Loucy (cell line): Measurements from ENCODE around the gene ZNF407.

ENCODE experiments used
- H2AFZ ChIP-seq: fragments of 200-600 bp; sonication (generic); 2 replicates; pipeline ENCODE4 v1.6.0; 2016; ENCODE audit warnings: antibody characterized with exemption, mild to moderate bottlenecking, low read length, moderate library complexity
- H3F3A ChIP-seq: fragments of 200-600 bp; 2 replicates; pipeline ENCODE4 v1.6.0; 2016; ENCODE audit warnings: antibody characterized with exemption, low read depth, mild to moderate bottlenecking
- H3K27me3 ChIP-seq: fragments of 200-600 bp; sonication (generic); 2 replicates; pipeline ENCODE4 v1.6.1; 2014; ENCODE audit warnings: low read length, mild to moderate bottlenecking; ENCODE audit not compliant: insufficient read depth, poor library complexity, severe bottlenecking
- H3K36me3 ChIP-seq: fragments of 200-600 bp; sonication (generic); 2 replicates; pipeline ENCODE4 v1.6.1; 2016; ENCODE audit warnings: low read length; ENCODE audit not compliant: insufficient read depth
- H3K4me1 ChIP-seq: fragments of 200-600 bp; sonication (generic); 2 replicates; pipeline ENCODE4 v1.5.1; 2014; ENCODE audit warnings: low read length, mild to moderate bottlenecking; ENCODE audit not compliant: insufficient read depth, poor library complexity, severe bottlenecking
- H3K4me2 ChIP-seq: fragments of 200-600 bp; sonication (generic); 2 replicates; pipeline ENCODE4 v1.6.0; 2014; ENCODE audit warnings: antibody characterized with exemption, low read length, low read depth, mild to moderate bottlenecking; ENCODE audit not compliant: poor library complexity, severe bottlenecking
- H3K4me3 ChIP-seq: fragments of 200-600 bp; sonication (generic); 2 replicates; pipeline ENCODE4 v1.5.1; 2014; ENCODE audit warnings: low read length, mild to moderate bottlenecking, mixed read lengths; ENCODE audit not compliant: poor library complexity, severe bottlenecking
- H3K79me2 ChIP-seq: fragments of 200-600 bp; sonication (generic); 2 replicates; pipeline ENCODE4 v1.6.1; 2014; ENCODE audit warnings: low read length; ENCODE audit not compliant: insufficient read depth
- H3K9ac ChIP-seq: fragments of 200-600 bp; sonication (generic); 2 replicates; pipeline ENCODE4 v1.6.0; 2014; ENCODE audit warnings: mild to moderate bottlenecking, low read depth, low read length, moderate library complexity; ENCODE audit not compliant: poor library complexity, severe bottlenecking
- H3K9me2 ChIP-seq: fragments of 200-600 bp; sonication (generic); replicated peaks from 2 replicates; pipeline ENCODE4 v1.6.1; 2016; ENCODE audit warnings: low read depth, low read length, mixed read lengths
- H3K9me3 ChIP-seq: fragments of 200-600 bp; sonication (generic); 2 replicates; pipeline ENCODE4 v1.6.1; 2014; ENCODE audit warnings: mild to moderate bottlenecking, antibody characterized with exemption, low read length, low read depth; ENCODE audit not compliant: insufficient read depth
- H4K20me1 ChIP-seq: fragments of 200-600 bp; sonication (generic); 2 replicates; pipeline ENCODE4 v1.6.0; 2014; ENCODE audit warnings: antibody characterized with exemption, low read length, mild to moderate bottlenecking; ENCODE audit not compliant: insufficient read depth, poor library complexity, severe bottlenecking
- EZH2phosphoT487 ChIP-seq: fragments of 200-600 bp; IDR thresholded peaks from 2 replicates; pipeline ENCODE4 v1.6.1; 2018; ENCODE audit warnings: antibody characterized with exemption, mild to moderate bottlenecking, moderate library complexity, borderline replicate concordance
- TF ChIP-seq, protein P1 (sequence below): fragments of 200-600 bp; sonication (generic); conservative IDR thresholded peaks from 2 replicates; pipeline ENCODE4 v1.5.1; 2014; ENCODE audit warnings: mild to moderate bottlenecking, antibody characterized with exemption, low read length

ZNF407 gene

DNA sequence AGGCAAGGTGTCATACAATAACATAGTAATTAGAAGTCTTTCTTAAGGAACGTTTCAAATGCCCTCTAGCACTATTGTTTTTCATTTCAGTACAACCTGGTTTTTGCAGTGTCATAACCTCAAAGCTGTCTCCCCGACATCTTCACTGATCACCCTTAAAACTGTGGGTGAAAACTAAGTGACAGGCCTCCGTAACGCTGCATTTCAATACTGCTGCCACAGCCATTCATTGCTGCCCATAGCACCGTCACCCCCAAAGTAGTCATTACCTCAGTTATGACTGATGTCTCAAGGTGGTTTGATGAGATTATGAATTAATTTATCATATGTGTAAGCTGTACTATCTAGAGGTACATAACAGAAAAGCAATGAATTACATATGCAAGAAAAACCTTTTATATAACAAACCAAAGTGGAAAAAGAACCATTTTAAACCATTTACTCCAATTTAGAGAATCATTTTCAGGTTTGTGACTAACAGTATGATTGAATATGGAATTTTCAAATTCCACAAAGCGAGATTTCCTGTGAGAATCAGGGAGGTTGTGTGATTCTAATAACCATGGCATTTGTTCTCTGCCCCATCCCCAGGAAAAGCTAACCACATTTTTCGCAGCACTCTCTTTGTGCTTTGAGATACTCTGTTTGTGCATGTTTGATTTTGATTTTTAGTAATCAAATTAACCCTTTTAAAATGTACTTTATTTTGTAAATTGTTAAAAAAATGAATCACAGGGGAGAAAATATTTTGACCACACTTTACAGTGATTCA, 348.3 kb downstream of the ZNF407 start:
- H2AFZ ChIP-seq = no peak overlapping the region
- no peaks in the 10 kb centered on the region for H3K9me3 ChIP-seq
- no peaks in the 10 kb centered on the region for H3K27me3 ChIP-seq
- H3K4me3 ChIP-seq = no peak overlapping the region
- no peaks in the 10 kb centered on the region for H3K79me2 ChIP-seq
- no peaks in the 10 kb centered on the region for H3K36me3 ChIP-seq
- no peaks in the 10 kb centered on the region for H3F3A ChIP-seq
- no peaks in the 10 kb centered on the region for H3K9me2 ChIP-seq
- H3K4me2 ChIP-seq = no peak overlapping the region
- TF ChIP-seq, protein P1, sequence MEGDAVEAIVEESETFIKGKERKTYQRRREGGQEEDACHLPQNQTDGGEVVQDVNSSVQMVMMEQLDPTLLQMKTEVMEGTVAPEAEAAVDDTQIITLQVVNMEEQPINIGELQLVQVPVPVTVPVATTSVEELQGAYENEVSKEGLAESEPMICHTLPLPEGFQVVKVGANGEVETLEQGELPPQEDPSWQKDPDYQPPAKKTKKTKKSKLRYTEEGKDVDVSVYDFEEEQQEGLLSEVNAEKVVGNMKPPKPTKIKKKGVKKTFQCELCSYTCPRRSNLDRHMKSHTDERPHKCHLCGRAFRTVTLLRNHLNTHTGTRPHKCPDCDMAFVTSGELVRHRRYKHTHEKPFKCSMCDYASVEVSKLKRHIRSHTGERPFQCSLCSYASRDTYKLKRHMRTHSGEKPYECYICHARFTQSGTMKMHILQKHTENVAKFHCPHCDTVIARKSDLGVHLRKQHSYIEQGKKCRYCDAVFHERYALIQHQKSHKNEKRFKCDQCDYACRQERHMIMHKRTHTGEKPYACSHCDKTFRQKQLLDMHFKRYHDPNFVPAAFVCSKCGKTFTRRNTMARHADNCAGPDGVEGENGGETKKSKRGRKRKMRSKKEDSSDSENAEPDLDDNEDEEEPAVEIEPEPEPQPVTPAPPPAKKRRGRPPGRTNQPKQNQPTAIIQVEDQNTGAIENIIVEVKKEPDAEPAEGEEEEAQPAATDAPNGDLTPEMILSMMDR = no peak
- TF ChIP-seq EZH2phosphoT487 = no peak
- H4K20me1 ChIP-seq = no peaks in the 10 kb centered on the region
- no peak overlapping the region for H3K9ac ChIP-seq
- H3K4me1 ChIP-seq = peaks cover 5% of the 10 kb centered on the region

DNA sequence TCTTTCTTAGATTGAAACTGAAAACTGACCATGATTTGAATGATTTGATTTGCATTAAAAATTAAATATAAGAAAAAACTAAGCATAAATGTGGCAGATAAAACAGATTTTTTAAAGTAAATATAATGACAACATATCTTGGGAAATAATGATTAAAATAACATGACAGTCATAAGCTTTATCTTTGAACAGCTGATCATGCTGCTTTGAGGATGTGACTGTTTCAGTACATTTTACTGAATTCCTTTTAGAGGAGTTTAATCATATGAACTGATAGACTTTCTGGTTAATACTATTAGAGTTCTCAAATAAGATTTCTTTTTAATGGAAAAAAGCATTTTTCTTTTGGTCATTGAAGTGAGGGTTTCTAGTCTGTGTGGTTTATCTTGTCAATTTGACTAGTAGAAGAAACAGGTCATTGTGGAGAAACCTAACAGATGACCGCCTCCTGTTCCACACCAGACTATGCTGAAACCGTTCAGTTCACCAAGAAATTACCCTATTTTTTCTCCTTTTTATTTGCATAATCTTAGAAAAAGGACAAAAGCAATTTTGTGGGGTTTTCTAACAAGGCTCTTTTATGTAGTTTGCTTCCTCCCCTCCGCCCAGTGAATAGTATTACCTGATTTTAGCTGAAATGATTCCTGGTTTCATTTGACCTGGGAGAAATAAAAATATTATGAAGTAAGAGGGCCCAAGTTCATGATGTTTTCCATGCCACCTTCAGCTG, 349.1 kb downstream of the ZNF407 start:
- TF ChIP-seq EZH2phosphoT487 = no peak
- TF ChIP-seq, protein P1 = no peak
- H3K79me2 ChIP-seq = no peaks in the 10 kb centered on the region
- no peak overlapping the region for H2AFZ ChIP-seq
- no peaks in the 10 kb centered on the region for H3K9me3 ChIP-seq
- no peaks in the 10 kb centered on the region for H3F3A ChIP-seq
- no peaks in the 10 kb centered on the region for H3K36me3 ChIP-seq
- peaks cover 5% of the 10 kb centered on the region for H3K4me1 ChIP-seq
- H3K4me3 ChIP-seq = no peak overlapping the region
- H4K20me1 ChIP-seq = no peaks in the 10 kb centered on the region
- no peak overlapping the region for H3K4me2 ChIP-seq
- no peak overlapping the region for H3K9ac ChIP-seq
- no peaks in the 10 kb centered on the region for H3K9me2 ChIP-seq
- no peaks in the 10 kb centered on the region for H3K27me3 ChIP-seq

- no peak overlapping the region for H3K4me3 ChIP-seq
- no peaks in the 10 kb centered on the region for H3K9me2 ChIP-seq
- no peaks in the 10 kb centered on the region for H3K79me2 ChIP-seq
- H3K4me2 ChIP-seq = no peak overlapping the region
- no peak overlapping the region for H3K9ac ChIP-seq
- H3K36me3 ChIP-seq = no peaks in the 10 kb centered on the region
- no peaks in the 10 kb centered on the region for H3K27me3 ChIP-seq
- no peaks in the 10 kb centered on the region for H3K9me3 ChIP-seq
- TF ChIP-seq, protein P1 = no peak
- TF ChIP-seq EZH2phosphoT487 = no peak
- H3F3A ChIP-seq = no peaks in the 10 kb centered on the region
- no peaks in the 10 kb centered on the region for H4K20me1 ChIP-seq
- H2AFZ ChIP-seq = no peak overlapping the region
- H3K4me1 ChIP-seq = peaks cover 2% of the 10 kb centered on the region
Measured at GRCh38 chr18:74947417-74947816, 349.7 kb downstream of the ZNF407 start.
